GM23338 (cell line): Measurements from ENCODE around the gene GSG1L. TPM values are rescaled to one million over a fixed set of nuclear protein-coding genes. Genes with fewer than 3 reads are reported as not detected.

ENCODE experiments used
- ATAC-seq: fragments of 200-7000 bp; cut with Tn5 transposase; 3 replicates; pipeline ENCODE4 v1.9.1; 2020
- DNase-seq: peaks from one replicate; pipeline ENCODE4 v3.0.0-alpha.2; 2015; ENCODE audit warnings: low spot score
- H2AFZ ChIP-seq: fragments of 200-600 bp; sonication (generic); 2 replicates; pipeline ENCODE4 v1.8.0; 2016; ENCODE audit warnings: antibody characterized with exemption, mild to moderate bottlenecking, moderate library complexity
- H3F3A ChIP-seq: fragments of 200-600 bp; sonication (generic); replicated peaks from 2 replicates; pipeline ENCODE4 v1.8.0; 2017; ENCODE audit warnings: antibody characterized with exemption, mixed run types, low read depth
- H3K27ac ChIP-seq: fragments of 200-600 bp; sonication (generic); 2 replicates; pipeline ENCODE4 v1.6.1; 2016; ENCODE audit warnings: low read depth
- H3K27me3 ChIP-seq: fragments of 200-600 bp; sonication (generic); 2 replicates; pipeline ENCODE4 v1.8.0; 2016; ENCODE audit warnings: mild to moderate bottlenecking, mixed run types, moderate library complexity; ENCODE audit not compliant: insufficient read depth
- H3K36me3 ChIP-seq: fragments of 200-600 bp; sonication (generic); 2 replicates; pipeline ENCODE4 v1.8.0; 2016; ENCODE audit warnings: mild to moderate bottlenecking; ENCODE audit not compliant: insufficient read depth
- H3K4me1 ChIP-seq: fragments of 200-600 bp; sonication (generic); 2 replicates; pipeline ENCODE4 v1.8.0; 2016; ENCODE audit warnings: mild to moderate bottlenecking, moderate library complexity; ENCODE audit not compliant: insufficient read depth
- H3K4me2 ChIP-seq: fragments of 200-600 bp; sonication (generic); 2 replicates; pipeline ENCODE4 v1.7.1; 2017; ENCODE audit warnings: mixed run types
- H3K4me3 ChIP-seq: fragments of 200-600 bp; sonication (generic); 2 replicates; pipeline ENCODE4 v1.6.1; 2016; ENCODE audit warnings: mixed run types
- H3K79me2 ChIP-seq: fragments of 200-600 bp; sonication (generic); replicated peaks from 2 replicates; pipeline ENCODE4 v1.8.0; 2017; ENCODE audit warnings: mild to moderate bottlenecking; ENCODE audit not compliant: insufficient read depth
- H3K9me2 ChIP-seq: fragments of 200-600 bp; sonication (generic); 2 replicates; pipeline ENCODE4 v1.8.0; 2017; ENCODE audit not compliant: insufficient read depth
- H4K20me1 ChIP-seq: fragments of 200-600 bp; sonication (generic); replicated peaks from 2 replicates; pipeline ENCODE4 v1.8.0; 2017; ENCODE audit warnings: mild to moderate bottlenecking; ENCODE audit not compliant: insufficient read depth
- H3K27ac Mint-ChIP-seq: 2 replicates; pipeline ENCODE4 v1.8.0; 2020; ENCODE audit warnings: inconsistent platforms, mild to moderate bottlenecking, moderate library complexity, mixed read lengths
- H3K27me3 Mint-ChIP-seq: 3 replicates; pipeline ENCODE4 v1.8.0; 2022; ENCODE audit warnings: low read depth, mild to moderate bottlenecking, moderate library complexity, mixed read lengths, inconsistent platforms; ENCODE audit not compliant: insufficient read depth, poor library complexity
- H3K36me3 Mint-ChIP-seq: 3 replicates; pipeline ENCODE4 v1.8.0; 2021; ENCODE audit warnings: low read depth, mild to moderate bottlenecking, inconsistent platforms, moderate library complexity, mixed read lengths
- H3K4me1 Mint-ChIP-seq: 3 replicates; pipeline ENCODE4 v1.8.0; 2020; ENCODE audit warnings: mild to moderate bottlenecking, inconsistent platforms, mixed read lengths
- H3K4me3 Mint-ChIP-seq: 3 replicates; pipeline ENCODE4 v1.8.0; 2021; ENCODE audit warnings: moderate library complexity, mild to moderate bottlenecking, inconsistent platforms, mixed read lengths
- H3K9me3 Mint-ChIP-seq: 3 replicates; pipeline ENCODE4 v1.8.0; 2020; ENCODE audit warnings: moderate library complexity, mild to moderate bottlenecking, inconsistent platforms, mixed read lengths
- CREB1 ChIP-seq: fragments of 250-450 bp; sonication (Bioruptor Pico); IDR thresholded peaks from 2 replicates; pipeline ENCODE4 v1.5.0; 2020; ENCODE audit warnings: low read depth, mild to moderate bottlenecking, moderate library complexity
- STAT1 ChIP-seq: IDR thresholded peaks from one replicate; pipeline ENCODE4 v1.6.1; 2016; ENCODE audit warnings: antibody characterized with exemption; ENCODE audit not compliant: unreplicated experiment
- polyA plus RNA-seq: library from polyadenylated mRNA; unstranded; fragments of >200 nt; fragmentation: Nextera tagmentation; extraction: Ambion mirVana; gene quantifications from 2 replicates; pipeline ENCODE4 v1.2.1, GENCODE V29; 2016
- total RNA-seq: library from RNA; depleted of rRNA; stranded (reverse); fragments of >200 nt; shearing (Covaris generic); gene quantifications from 2 replicates; pipeline ENCODE4 v1.2.3, GENCODE V29; 2014
- TF ChIP-seq, protein P1 (sequence below), 2 experiments: fragments of 200-600 bp in 1 of 2; sonication (generic) in 1 of 2; conservative IDR thresholded peaks; 2 replicates each; pipeline versions ENCODE4 v1.5.1 to v1.6.1; 2016 to 2017; ENCODE audit warnings: antibody characterized with exemption in 2 of 2, low read depth in 2 of 2, mild to moderate bottlenecking in 2 of 2, moderate library complexity in 1 of 2
- TF ChIP-seq, protein P2 (sequence below): fragments of 250-450 bp; sonication (Bioruptor Pico); IDR thresholded peaks from 2 replicates; pipeline ENCODE4 v1.5.0; 2020; ENCODE audit warnings: mild to moderate bottlenecking, moderate library complexity
- TF ChIP-seq, protein P3 (sequence below): IDR thresholded peaks from one replicate; pipeline ENCODE4 v1.6.1; 2018; ENCODE audit warnings: antibody characterized with exemption; ENCODE audit not compliant: unreplicated experiment

The GSG1L gene
- total and polyA plus RNA-seq, 2 experiments from 2014 or later: 0.36 to 0.63 TPM

DNA sequence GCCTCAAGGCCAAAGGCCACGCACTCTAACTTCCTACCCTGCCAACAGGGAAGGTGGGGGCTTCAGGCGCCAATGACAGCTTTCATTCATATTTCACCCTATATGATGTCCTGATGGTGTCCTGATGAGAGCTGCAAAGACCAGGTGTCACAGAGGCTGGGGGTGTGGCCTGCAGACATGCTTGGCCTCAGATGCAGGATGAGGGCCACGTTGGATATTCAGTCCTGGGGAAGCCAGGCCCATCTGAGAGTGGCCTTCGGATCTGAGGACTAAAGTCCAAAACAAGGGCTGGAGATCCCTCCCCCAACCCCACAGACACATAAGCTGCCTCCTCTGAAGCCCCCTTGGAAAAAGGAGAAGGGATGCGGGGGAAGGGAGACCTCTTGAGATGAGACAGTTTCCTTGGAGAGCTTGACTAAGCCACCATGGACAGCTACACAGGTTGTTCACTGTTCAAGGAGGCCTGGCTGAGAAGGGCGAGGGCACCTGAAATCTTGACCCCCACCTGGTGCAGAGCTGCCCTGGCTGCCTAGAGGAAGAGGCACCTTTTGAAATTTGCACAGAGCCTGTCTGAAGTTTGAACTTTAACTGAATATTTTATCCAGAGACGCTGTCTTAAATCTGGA is 24.3 kb upstream of the GSG1L start:
- H3K4me1 Mint-ChIP-seq: peaks cover 13% of the 10 kb centered on the region
- Histone ChIP-seq H3K27me3 (no peaks in the 10 kb centered on the region), H3K27ac (no peak overlapping the region; the same call in 1 of the 2 replicates), H3K36me3 (no peaks in the 10 kb centered on the region), H3F3A (peaks cover 11% of the 10 kb centered on the region; the same call in 1 of the 2 replicates), H3K9me2 (no peaks in the 10 kb centered on the region), H3K4me1 (peaks cover 11% of the 10 kb centered on the region), H3K4me3 (no peak overlapping the region), H4K20me1 (no peaks in the 10 kb centered on the region; the same call in 1 of the 2 replicates), H2AFZ (no peak overlapping the region), H3K79me2 (no peaks in the 10 kb centered on the region), H3K4me2 (no peak overlapping the region)
- no peaks in the 10 kb centered on the region for H3K36me3 Mint-ChIP-seq
- no peak overlapping the region for H3K27ac Mint-ChIP-seq
- H3K9me3 Mint-ChIP-seq: no peaks in the 10 kb centered on the region; the same call in 2 of the 3 replicates
- H3K27me3 Mint-ChIP-seq: peaks cover 11% of the 10 kb centered on the region
- no peak overlapping the region for H3K4me3 Mint-ChIP-seq
- DNase-seq: peak; percentile 50
- no peak for ATAC-seq
- TF ChIP-seq, protein P1, sequence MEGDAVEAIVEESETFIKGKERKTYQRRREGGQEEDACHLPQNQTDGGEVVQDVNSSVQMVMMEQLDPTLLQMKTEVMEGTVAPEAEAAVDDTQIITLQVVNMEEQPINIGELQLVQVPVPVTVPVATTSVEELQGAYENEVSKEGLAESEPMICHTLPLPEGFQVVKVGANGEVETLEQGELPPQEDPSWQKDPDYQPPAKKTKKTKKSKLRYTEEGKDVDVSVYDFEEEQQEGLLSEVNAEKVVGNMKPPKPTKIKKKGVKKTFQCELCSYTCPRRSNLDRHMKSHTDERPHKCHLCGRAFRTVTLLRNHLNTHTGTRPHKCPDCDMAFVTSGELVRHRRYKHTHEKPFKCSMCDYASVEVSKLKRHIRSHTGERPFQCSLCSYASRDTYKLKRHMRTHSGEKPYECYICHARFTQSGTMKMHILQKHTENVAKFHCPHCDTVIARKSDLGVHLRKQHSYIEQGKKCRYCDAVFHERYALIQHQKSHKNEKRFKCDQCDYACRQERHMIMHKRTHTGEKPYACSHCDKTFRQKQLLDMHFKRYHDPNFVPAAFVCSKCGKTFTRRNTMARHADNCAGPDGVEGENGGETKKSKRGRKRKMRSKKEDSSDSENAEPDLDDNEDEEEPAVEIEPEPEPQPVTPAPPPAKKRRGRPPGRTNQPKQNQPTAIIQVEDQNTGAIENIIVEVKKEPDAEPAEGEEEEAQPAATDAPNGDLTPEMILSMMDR (conservative IDR thresholded peaks at IDR 0.05; ENCODE audit: low read depth in 2 of 2): no peak
- TF ChIP-seq, protein P2, sequence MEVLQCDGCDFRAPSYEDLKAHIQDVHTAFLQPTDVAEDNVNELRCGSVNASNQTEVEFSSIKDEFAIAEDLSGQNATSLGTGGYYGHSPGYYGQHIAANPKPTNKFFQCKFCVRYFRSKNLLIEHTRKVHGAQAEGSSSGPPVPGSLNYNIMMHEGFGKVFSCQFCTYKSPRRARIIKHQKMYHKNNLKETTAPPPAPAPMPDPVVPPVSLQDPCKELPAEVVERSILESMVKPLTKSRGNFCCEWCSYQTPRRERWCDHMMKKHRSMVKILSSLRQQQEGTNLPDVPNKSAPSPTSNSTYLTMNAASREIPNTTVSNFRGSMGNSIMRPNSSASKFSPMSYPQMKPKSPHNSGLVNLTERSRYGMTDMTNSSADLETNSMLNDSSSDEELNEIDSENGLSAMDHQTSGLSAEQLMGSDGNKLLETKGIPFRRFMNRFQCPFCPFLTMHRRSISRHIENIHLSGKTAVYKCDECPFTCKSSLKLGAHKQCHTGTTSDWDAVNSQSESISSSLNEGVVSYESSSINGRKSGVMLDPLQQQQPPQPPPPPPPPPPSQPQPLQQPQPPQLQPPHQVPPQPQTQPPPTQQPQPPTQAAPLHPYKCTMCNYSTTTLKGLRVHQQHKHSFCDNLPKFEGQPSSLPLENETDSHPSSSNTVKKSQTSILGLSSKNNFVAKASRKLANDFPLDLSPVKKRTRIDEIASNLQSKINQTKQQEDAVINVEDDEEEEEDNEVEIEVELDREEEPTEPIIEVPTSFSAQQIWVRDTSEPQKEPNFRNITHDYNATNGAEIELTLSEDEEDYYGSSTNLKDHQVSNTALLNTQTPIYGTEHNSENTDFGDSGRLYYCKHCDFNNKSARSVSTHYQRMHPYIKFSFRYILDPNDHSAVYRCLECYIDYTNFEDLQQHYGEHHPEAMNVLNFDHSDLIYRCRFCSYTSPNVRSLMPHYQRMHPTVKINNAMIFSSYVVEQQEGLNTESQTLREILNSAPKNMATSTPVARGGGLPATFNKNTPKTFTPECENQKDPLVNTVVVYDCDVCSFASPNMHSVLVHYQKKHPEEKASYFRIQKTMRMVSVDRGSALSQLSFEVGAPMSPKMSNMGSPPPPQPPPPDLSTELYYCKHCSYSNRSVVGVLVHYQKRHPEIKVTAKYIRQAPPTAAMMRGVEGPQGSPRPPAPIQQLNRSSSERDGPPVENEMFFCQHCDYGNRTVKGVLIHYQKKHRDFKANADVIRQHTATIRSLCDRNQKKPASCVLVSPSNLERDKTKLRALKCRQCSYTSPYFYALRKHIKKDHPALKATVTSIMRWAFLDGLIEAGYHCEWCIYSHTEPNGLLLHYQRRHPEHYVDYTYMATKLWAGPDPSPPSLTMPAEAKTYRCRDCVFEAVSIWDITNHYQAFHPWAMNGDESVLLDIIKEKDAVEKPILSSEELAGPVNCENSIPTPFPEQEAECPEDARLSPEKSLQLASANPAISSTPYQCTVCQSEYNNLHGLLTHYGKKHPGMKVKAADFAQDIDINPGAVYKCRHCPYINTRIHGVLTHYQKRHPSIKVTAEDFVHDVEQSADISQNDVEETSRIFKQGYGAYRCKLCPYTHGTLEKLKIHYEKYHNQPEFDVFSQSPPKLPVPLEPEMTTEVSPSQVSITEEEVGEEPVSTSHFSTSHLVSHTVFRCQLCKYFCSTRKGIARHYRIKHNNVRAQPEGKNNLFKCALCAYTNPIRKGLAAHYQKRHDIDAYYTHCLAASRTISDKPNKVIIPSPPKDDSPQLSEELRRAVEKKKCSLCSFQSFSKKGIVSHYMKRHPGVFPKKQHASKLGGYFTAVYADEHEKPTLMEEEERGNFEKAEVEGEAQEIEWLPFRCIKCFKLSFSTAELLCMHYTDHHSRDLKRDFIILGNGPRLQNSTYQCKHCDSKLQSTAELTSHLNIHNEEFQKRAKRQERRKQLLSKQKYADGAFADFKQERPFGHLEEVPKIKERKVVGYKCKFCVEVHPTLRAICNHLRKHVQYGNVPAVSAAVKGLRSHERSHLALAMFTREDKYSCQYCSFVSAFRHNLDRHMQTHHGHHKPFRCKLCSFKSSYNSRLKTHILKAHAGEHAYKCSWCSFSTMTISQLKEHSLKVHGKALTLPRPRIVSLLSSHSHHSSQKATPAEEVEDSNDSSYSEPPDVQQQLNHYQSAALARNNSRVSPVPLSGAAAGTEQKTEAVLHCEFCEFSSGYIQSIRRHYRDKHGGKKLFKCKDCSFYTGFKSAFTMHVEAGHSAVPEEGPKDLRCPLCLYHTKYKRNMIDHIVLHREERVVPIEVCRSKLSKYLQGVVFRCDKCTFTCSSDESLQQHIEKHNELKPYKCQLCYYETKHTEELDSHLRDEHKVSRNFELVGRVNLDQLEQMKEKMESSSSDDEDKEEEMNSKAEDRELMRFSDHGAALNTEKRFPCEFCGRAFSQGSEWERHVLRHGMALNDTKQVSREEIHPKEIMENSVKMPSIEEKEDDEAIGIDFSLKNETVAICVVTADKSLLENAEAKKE (CRISPR knock-in tag): no peak
- no peak for TF ChIP-seq STAT1
- TF ChIP-seq, protein P3, sequence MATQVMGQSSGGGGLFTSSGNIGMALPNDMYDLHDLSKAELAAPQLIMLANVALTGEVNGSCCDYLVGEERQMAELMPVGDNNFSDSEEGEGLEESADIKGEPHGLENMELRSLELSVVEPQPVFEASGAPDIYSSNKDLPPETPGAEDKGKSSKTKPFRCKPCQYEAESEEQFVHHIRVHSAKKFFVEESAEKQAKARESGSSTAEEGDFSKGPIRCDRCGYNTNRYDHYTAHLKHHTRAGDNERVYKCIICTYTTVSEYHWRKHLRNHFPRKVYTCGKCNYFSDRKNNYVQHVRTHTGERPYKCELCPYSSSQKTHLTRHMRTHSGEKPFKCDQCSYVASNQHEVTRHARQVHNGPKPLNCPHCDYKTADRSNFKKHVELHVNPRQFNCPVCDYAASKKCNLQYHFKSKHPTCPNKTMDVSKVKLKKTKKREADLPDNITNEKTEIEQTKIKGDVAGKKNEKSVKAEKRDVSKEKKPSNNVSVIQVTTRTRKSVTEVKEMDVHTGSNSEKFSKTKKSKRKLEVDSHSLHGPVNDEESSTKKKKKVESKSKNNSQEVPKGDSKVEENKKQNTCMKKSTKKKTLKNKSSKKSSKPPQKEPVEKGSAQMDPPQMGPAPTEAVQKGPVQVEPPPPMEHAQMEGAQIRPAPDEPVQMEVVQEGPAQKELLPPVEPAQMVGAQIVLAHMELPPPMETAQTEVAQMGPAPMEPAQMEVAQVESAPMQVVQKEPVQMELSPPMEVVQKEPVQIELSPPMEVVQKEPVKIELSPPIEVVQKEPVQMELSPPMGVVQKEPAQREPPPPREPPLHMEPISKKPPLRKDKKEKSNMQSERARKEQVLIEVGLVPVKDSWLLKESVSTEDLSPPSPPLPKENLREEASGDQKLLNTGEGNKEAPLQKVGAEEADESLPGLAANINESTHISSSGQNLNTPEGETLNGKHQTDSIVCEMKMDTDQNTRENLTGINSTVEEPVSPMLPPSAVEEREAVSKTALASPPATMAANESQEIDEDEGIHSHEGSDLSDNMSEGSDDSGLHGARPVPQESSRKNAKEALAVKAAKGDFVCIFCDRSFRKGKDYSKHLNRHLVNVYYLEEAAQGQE: peak; percentile 68
- no peak for TF ChIP-seq CREB1 (CRISPR knock-in tag)
